GM10847 (cell line): ENCODE results near the gene KRTAP19-2.

Source experiments
- POLR2A ChIP-seq: IDR thresholded peaks from 2 replicates; pipeline ENCODE4 v1.6.1; 2011; ENCODE audit not compliant: insufficient read length; ENCODE audit errors: extremely low read depth

Gene KRTAP19-2, protein sequence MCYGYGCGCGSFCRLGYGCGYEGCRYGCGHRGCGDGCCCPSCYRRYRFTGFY

GRCh38 chr21:30487336-30487735 is at the start of gene KRTAP19-2:
KRTAP19-2 (minus strand) TSS chr21:30487436; CDS start chr21:30487348, 88 bp downstream.
- no peak for TF ChIP-seq POLR2A

- TF ChIP-seq POLR2A, result no peak
Observed at GRCh38 chr21:30518876-30519275, 31.6 kb upstream of the KRTAP19-2 start.

DNA sequence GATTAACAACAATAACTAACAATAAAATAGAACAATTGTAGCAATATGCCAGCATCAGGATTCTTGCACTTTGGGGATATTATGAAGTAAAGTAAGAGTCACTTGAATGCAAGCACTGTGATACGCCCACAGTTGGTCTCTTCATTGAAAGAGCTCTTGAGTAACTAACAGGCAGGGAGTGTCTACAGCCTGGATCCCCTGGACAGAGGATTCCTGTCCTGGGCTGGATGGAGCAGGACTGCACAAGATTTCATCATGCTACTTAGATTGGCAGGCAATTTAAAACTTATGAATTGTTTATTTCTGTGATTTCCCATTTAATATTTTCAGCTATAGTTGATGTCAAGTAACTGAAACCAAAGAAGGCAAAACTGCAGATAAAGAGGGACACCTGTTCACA is 28.4 kb upstream of the KRTAP19-2 start:
- no peak for TF ChIP-seq POLR2A

DNA sequence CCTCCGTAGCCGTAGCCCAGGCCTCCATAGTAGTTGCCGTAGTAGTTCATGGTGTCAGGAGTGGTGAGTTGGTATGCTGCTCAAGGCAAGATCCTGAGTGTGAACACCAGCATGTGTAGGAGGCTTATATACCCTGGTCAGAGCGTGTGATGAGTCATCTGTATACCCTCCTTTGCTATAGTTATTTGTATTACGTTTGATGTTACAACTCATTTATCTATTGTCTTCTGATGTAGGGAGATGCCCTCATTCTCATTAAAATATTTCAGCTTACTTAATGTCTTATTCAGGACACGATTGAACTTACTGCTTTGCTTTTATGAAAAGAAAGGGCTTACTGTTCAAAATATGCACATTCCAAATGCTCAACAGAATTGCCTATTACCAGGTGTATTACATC is 14.8 kb upstream of the KRTAP19-2 start, which contains the start of gene KRTAP19-5:
TSS of gene KRTAP19-5 (minus strand) at position 101 of the 400 bp plus-strand sequence. CDS start at position 50, 51 bp downstream.
- TF ChIP-seq POLR2A, result no peak

DNA sequence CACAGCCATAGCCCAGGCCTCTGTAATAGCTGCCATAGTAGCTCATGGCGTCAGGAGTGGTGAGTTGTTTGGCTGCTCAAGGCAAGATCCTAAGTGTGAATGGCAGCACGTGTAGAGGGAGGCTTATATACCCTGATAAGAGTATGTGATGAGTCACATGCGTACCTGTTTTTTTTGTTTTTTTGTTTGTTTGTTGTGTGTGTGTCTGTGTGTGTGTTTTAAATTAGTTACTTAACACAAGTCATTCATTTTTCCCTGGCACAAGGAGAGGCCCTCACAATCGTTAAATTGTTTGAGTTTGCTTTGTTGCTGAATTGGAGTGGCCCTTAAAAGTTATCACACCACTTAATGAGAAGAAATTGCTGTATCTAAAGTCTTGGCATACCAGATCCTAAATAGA is 9.8 kb upstream of the KRTAP19-2 start, which contains the start of gene KRTAP19-4:
TSS of gene KRTAP19-4 (minus strand) at position 101 of the 400 bp plus-strand sequence. CDS start at position 46, 55 bp downstream.
- no peak for TF ChIP-seq POLR2A

DNA sequence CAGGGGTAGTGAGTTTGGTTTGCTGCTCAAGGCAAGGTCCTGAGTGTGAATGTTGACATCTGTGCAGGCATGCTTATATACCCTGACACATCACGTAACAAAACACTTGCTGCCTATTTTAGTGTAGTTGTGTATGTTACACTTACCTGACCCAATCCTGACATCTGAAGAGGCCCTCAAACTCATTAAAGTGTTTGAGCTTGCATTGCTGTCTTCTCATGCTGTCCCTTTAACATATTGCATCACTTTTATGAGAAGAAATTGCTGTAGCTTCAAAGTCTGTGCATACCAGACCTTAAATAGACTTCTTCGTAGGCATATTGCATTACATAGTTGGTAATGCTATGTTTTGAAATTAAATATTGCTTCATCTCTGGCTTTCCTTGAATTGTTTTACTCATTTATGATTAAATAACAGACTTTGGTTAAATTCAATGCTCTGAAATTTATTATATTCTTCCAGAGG is 4.8 kb upstream of the KRTAP19-2 start, which contains the start of gene KRTAP19-3:
TSS of gene KRTAP19-3 (minus strand) at position 51 of the 466 bp plus-strand sequence. CDS start 56 bp downstream, outside the sequence.
- no peak for TF ChIP-seq POLR2A

DNA sequence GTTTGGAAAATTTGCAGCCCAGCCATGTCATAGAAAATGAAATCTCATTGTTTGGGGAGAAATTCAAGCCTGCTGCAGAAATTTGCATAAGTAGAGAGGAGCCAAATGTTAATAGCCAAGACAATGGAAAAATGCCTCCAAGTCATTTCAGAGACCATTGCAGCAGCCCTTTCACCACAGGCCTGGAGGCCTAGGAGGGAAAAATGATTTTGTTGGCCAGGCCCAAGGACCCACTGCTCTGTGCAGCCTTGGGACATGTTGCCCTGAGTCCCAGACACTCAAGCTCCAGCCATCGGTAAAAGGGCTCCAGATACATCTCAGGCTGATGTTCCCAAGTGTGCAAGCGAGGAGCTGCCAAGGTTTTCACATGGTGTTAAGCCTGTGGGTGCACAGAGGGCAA is 1.1 kb downstream of the KRTAP19-2 start:
- TF ChIP-seq POLR2A, result no peak

- TF ChIP-seq POLR2A, result no peak
Observed at GRCh38 chr21:30482130-30482529, 5.1 kb downstream of the KRTAP19-2 start.

- no peak for TF ChIP-seq POLR2A
Observed at GRCh38 chr21:30480145-30480544, 7.1 kb downstream of the KRTAP19-2 start, which contains the start of gene KRTAP19-1. KRTAP19-1 (minus strand) TSS chr21:30480367; CDS start chr21:30480317, 50 bp downstream.

GRCh38 chr21:30479259-30479658 is 8.0 kb downstream of the KRTAP19-2 start:
- TF ChIP-seq POLR2A, result no peak

GRCh38 chr21:30478004-30478403 is 9.2 kb downstream of the KRTAP19-2 start:
- TF ChIP-seq POLR2A, result no peak

DNA sequence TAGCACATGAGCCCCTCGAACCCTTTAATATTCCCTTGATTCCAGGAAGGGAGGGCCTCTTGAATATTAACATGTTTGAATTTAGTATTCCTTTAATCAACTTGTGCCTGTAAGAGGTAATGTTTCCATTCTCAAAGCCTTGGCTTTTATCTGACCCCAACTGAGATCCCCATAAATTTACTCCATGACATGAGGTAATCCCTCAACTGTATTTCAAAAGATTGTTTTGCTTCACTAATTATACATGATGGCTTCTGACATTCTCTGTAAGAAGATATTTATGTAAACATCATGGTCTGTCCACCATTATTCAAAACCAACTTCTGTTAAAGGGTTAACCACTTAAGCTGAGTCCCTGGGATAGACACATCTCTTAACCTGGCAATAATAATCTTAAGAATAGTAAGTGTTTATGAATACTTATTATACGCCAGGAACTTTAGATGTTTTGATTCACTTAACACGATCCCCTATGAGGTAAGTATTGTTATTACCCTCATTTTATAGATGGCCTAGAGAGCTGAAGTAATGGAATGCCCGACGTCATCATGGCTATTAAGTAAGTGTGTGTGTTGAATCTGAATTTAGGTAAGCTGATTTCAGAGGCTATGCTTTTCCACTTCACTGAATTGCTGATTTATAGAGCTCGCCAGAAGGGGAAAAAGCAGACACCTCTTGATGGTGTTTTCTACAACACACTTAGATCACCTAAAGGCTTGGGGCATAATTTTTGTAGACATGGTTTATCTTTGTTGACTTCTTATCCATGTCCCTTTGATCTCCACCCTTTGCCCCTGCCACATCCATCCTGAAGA is 18.1 kb downstream of the KRTAP19-2 start:
- TF ChIP-seq POLR2A, result no peak

GRCh38 chr21:30463713-30464112 is 23.5 kb downstream of the KRTAP19-2 start:
- no peak for TF ChIP-seq POLR2A

DNA sequence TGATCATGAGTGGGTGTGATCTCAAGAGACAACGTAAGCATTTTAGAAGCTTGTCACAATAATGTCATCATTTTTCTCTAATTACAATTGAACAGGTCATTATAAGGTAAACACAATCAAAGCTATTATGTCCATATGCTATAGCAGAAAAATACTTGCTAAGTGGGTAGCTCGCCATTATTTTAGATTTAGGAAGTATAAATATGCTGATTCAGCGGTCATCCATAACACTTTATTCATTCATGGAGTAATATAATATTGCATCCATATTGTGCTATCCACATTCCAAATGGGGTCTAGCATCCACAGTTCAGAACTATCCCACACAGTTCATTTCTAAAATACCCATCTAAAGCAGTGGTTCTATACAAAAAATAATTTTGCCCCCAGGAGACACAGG is 38.7 kb downstream of the KRTAP19-2 start:
- no peak for TF ChIP-seq POLR2A

- no peak for TF ChIP-seq POLR2A
Observed at GRCh38 chr21:30447056-30447455, 40.2 kb downstream of the KRTAP19-2 start.

- no peak for TF ChIP-seq POLR2A
Observed at GRCh38 chr21:30444204-30444603, 43.0 kb downstream of the KRTAP19-2 start.

DNA sequence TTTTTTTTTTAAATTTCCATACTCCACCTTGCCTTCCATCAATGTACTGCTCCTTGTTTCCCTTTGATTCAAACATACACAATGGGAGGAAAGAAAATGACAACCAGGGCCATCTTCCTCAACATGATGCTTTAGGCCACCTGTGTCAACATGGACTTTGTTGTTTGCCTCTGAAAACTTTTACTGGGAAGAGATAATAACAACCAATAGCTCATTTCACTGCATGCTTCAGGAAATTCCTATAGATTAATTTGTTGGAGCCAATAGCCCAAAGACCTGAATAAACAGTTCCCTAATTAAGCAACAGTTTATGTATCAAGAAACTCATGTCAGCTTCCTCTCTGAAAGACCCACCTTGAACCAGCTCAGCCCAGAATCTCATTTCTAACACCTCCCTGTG is 44.0 kb downstream of the KRTAP19-2 start:
- TF ChIP-seq POLR2A, result no peak

GRCh38 chr21:30439975-30440374 is 47.3 kb downstream of the KRTAP19-2 start, which contains the start of gene KRTAP15-1:
KRTAP15-1 (plus strand) TSS chr21:30440275; CDS start chr21:30440328, 53 bp downstream.
- no peak for TF ChIP-seq POLR2A
